Measurements from ENCODE around the gene SORBS1.

SORBS1 gene

DNA sequence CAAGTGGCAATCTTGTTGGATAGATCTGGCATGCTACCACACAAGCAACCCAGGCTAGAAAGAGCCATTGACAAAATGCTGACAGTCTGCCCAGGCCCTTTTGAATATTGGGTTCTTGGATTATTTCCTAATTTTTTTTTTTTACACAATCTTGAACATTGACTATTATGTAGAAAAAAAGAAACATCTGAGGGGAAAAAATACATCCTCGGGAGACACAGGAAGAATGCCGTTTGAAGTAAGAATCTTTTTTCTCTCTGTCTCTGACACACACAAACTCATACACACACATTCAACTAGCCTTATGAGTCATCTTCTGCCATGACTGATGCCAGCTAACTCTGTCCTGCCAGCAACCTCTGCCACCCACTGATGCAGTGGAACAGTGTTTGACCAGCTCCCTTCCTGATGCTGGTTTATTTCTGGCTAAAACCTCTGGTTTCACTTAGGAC, 47.2 kb downstream of the SORBS1 start:
- DNase-seq (ENCODE audit: low read depth) = no peak

GRCh38 chr10:95513008-95513589, 48.1 kb downstream of the SORBS1 start:
- DNase-seq (ENCODE audit: low read depth) = no peak

- no peak for DNase-seq (ENCODE audit: low read depth)
Measured at GRCh38 chr10:95511314-95511713, 49.9 kb downstream of the SORBS1 start.

DNA sequence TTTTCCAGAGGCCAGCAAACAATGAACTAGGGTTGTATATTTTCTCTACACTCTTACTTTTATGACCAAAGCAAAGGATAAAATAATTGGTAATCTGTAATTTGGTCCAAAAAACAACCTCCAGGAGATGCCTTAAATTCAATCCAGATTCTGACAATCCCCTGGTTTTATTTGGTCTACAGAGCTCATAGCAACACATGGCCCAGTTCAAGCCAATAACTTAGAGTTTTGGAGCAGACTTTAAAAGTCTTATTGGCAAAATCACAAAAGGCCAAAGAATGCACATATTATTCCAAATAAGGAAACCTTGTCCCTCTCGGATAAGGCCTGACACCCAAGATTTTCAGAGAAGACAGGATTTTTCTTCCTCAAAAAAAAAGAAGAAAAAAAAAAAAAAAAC, 51.9 kb downstream of the SORBS1 start:
- DNase-seq (ENCODE audit: low read depth) = no peak

GRCh38 chr10:95508730-95509129, 52.4 kb downstream of the SORBS1 start:
- no peak for DNase-seq (ENCODE audit: low read depth)

DNA sequence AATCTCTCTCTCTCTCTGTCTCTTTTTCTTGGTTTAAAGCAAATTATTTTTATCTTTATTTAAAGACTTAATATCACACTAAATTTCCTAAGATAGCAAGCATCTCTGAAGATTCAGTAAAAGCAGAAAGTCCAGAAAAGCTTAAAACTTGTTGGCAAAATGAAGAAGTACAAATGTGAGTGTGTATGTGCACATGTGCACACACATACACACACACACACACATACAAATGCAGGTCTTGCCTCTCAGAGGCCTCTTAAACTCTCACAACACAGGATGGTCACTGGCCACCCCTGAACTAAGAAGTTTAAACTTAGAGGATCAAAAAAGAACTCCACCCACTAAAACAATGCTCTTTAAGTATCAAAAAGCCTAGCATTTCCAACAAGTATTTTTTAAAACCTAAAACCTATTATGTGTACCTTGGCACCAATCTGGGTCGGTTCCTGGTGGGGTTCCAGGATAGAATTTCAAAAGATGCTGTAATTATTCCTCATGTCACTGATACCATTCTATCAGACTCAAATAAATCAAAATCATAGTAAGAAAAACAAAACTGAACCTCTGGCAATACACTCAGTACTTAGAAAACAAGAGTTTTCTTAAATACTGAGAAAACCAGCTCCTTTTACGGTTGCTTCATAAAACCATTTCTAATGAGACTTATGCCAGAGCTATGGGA, 55.0 kb downstream of the SORBS1 start:
- DNase-seq (ENCODE audit: low read depth) = no peak

GRCh38 chr10:95505641-95506040, 55.5 kb downstream of the SORBS1 start:
- DNase-seq (ENCODE audit: low read depth) = no peak

GRCh38 chr10:95505084-95505610, 56.0 kb downstream of the SORBS1 start:
- no peak for DNase-seq (ENCODE audit: low read depth)

DNA sequence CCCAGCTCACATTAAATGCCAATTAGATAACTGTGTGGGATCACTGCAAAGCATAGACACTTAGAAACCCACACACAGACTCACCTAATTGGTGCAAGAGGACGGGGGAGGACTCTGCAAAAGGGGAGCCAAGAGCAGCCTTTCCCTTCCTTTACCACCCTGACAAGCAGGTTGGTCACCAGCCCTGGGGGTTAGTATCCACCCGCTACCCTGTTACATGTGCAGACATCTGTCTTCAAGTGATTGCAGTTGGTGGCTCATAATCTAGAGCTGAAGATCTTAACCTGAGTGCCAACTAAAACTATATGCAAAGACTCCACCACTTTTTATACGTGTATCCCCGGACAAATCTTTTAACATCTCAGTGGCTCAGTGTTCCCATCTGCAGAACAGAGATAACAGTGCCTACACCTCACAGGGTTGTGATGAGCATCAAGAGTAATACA, 56.9 kb downstream of the SORBS1 start:
- no peak for DNase-seq (ENCODE audit: low read depth)

DNA sequence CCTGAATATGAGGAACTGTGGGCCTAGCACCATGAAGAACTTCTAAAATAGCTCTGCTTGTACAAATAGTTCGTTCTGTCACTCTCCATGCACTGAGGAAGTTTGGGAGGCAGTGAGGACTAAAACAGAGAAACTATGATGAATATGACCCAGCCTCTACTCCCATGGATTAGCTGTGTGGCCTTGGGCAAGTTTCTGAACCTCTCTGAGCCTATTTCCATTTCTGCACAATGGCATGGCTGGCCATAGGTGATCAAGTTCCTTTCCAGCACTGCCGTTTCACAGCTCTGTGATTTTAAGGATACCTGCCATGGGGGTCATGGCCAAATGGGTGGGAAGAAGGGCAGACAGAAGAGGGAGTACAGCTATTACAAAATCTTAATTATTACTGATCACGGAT, 57.6 kb downstream of the SORBS1 start:
- no peak for DNase-seq (ENCODE audit: low read depth)

GRCh38 chr10:95503001-95503400, 58.2 kb downstream of the SORBS1 start:
- DNase-seq (ENCODE audit: low read depth) = no peak

DNA sequence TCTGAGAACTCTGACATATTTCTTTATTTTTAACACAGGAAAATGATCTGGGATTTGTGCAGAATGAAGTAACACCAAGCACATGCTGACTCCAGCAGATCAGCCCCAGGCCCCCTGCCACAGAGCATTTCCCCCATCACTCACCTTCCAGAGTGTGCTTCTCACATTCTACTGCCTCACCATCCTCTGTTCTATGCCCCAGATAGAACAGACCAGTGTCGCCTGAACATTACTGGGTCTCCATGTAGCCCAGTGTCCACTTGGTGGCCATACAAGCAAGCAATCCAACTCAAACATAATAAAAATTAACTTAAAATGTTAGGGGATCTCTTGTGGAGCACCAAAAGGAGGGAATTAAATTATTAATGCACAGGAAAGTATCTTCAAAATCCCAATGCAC, 58.8 kb downstream of the SORBS1 start:
- no peak for DNase-seq (ENCODE audit: low read depth)

GRCh38 chr10:95501203-95502094, 59.7 kb downstream of the SORBS1 start:
- no peak for DNase-seq (ENCODE audit: low read depth)

DNA sequence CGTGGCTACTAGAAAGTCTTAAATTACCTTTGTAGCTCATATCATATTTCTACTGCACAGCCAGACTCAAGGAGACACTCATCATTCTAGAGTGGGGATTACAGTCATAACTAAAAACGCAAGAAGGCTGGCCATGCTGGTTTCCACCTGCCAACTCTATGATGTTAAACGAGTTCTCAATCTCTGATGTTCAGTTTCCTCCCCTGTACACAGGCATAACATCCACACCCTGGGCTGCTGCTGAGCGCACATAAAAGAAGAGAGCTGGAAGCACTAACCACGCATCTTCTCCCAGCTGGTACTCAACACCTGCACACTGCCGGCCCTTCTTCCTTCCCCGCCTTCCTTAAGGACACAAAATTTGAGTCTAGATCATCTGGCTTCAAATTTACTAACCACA, 60.5 kb downstream of the SORBS1 start:
- no peak for DNase-seq (ENCODE audit: low read depth)

DNA sequence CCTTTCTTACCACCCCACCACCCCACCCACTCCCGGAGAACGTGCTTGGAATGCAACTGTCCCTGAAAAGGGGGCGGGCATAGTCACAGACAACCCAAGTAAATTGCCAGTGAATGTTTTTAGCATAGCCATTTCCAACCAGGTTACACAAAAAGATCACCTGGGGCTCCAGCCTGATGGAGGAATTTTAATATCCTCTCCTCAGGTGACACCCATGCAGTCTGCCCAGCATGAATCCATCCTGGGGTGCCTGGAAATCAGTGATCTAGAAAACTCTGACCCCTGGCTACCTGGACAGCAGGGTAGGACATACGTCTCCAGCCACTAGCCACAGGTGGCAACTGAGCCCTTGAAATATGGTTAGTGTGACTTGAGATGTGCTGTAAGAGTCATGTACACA, 61.1 kb downstream of the SORBS1 start:
- no peak for DNase-seq (ENCODE audit: low read depth)

- no peak for DNase-seq (ENCODE audit: low read depth)
Measured at GRCh38 chr10:95499482-95499989, 61.6 kb downstream of the SORBS1 start.

DNA sequence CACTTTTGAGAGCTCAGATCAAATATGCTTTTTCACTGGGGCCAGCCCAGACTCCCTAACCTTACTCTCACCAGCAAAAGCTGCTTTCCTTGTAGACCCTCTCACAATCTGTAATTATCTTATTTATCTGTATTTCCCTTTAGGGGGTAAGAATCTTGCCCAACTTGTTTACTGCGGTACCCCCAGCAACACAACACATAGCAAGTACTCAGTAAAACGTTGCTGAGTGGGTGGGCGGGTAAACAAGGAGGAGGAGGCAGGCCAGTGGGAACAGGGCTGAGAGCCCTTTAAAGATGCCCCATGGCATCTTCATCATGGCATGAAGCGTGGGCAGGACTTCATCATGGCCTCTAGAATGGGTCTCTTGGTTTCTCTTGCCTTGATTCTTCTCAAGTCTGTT, 64.2 kb downstream of the SORBS1 start:
- DNase-seq (ENCODE audit: low read depth) = no peak

DNA sequence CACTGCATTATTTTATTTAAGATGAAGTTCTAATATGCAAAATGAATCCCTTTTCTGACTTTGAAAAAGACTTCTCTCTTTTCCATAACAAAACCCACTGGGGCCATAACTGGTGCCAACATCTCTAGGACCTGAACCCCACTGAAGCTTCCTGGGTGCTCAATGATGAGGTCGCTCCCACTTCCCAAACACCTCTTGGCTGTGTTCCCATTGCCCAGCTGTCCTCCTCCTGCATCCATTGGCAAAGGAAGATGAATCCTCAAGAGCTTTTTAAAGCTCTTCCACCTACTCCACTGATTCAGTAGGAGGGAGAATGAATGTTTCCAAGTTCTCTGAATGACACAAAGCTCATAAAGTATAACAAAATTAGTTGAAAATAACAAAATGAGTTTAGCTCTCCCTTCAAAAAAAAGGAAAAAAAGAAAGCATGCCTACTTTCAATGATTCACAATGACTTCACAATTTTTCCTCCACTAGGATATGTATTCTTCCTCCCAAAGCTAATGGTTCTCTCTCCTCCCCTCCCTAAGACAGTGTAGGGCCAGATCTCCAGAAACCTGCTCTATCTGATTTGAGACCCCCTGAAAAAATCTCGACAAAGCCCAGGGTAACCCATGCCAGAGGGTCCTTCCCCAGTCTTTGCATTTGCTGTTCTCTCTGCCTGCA, 64.8 kb downstream of the SORBS1 start:
- no peak for DNase-seq (ENCODE audit: low read depth)

GRCh38 chr10:95493862-95494261, 67.3 kb downstream of the SORBS1 start:
- no peak for DNase-seq (ENCODE audit: low read depth)

- DNase-seq (ENCODE audit: low read depth) = no peak
Measured at GRCh38 chr10:95487994-95488393, 73.2 kb downstream of the SORBS1 start.

GRCh38 chr10:95485056-95485844, 75.9 kb downstream of the SORBS1 start:
- no peak for DNase-seq (ENCODE audit: low read depth)

Data from stimulated activated CD4-positive, alpha-beta T cell treated with anti-CD3 and anti-CD28 coated beads, Interleukin-2, amount 100 ng/mL, for 4 hours (primary cell).